DOHH2 (cell line): ENCODE results near the gene YPEL1.

Experiments used
- H3F3A ChIP-seq: fragments of 200-600 bp; sonication (generic), shearing (Covaris generic); 2 replicates; pipeline ENCODE4 v1.6.0; 2016; ENCODE audit warnings: antibody characterized with exemption, mild to moderate bottlenecking; ENCODE audit not compliant: control insufficient read depth, insufficient read depth
- H3K27ac ChIP-seq: fragments of 200-600 bp; sonication (generic); 2 replicates; pipeline ENCODE4 v1.5.1; 2014; ENCODE audit warnings: low read depth, mild to moderate bottlenecking, low read length, moderate library complexity
- H3K27me3 ChIP-seq: fragments of 200-600 bp; sonication (generic); 2 replicates; pipeline ENCODE4 v1.6.1; 2014; ENCODE audit warnings: mild to moderate bottlenecking, low read length, mixed read lengths; ENCODE audit not compliant: control insufficient read depth
- H3K36me3 ChIP-seq: fragments of 200-600 bp; sonication (generic); 2 replicates; pipeline ENCODE4 v1.6.1; 2014; ENCODE audit warnings: mild to moderate bottlenecking, low read length, moderate library complexity, mixed read lengths; ENCODE audit not compliant: control insufficient read depth
- H3K4me1 ChIP-seq: fragments of 200-600 bp; sonication (generic); 2 replicates; pipeline ENCODE4 v1.6.1; 2014; ENCODE audit warnings: mild to moderate bottlenecking, low read length, mixed read lengths; ENCODE audit not compliant: control insufficient read depth
- H3K4me2 ChIP-seq: fragments of 200-600 bp; sonication (generic); 2 replicates; pipeline ENCODE4 v1.6.0; 2014; ENCODE audit warnings: mild to moderate bottlenecking, low read length, moderate library complexity
- H3K4me3 ChIP-seq: fragments of 200-600 bp; sonication (generic); 2 replicates; pipeline ENCODE4 v1.5.1; 2014; ENCODE audit warnings: mild to moderate bottlenecking, low read length, mixed read lengths
- H3K79me2 ChIP-seq: fragments of 200-600 bp; sonication (generic); 2 replicates; pipeline ENCODE4 v1.6.1; 2014; ENCODE audit warnings: mild to moderate bottlenecking, low read length, mixed read lengths; ENCODE audit not compliant: control insufficient read depth
- H3K9me2 ChIP-seq: fragments of 200-600 bp; sonication (generic); replicated peaks from 2 replicates; pipeline ENCODE4 v1.6.1; 2014; ENCODE audit warnings: mild to moderate bottlenecking, low read length, mixed read lengths; ENCODE audit not compliant: control insufficient read depth
- H3K9me3 ChIP-seq: fragments of 200-600 bp; sonication (generic); 2 replicates; pipeline ENCODE4 v1.6.1; 2014; ENCODE audit warnings: antibody characterized with exemption, low read length, mixed read lengths; ENCODE audit not compliant: control insufficient read depth, insufficient read depth
- H4K20me1 ChIP-seq: fragments of 200-600 bp; sonication (generic); 2 replicates; pipeline ENCODE4 v1.6.0; 2014; ENCODE audit warnings: low read depth, mild to moderate bottlenecking, antibody characterized with exemption, low read length, moderate library complexity; ENCODE audit not compliant: control insufficient read depth, insufficient read depth
- EZH2phosphoT487 ChIP-seq: fragments of 200-600 bp; sonication (generic); IDR thresholded peaks from 2 replicates; pipeline ENCODE4 v1.6.1; 2017; ENCODE audit warnings: borderline replicate concordance, mild to moderate bottlenecking, antibody characterized with exemption, low read length, moderate library complexity, mixed read lengths
- TF ChIP-seq, protein P1 (sequence below): fragments of 200-600 bp; sonication (generic); IDR thresholded peaks from one replicate; pipeline ENCODE4 v1.5.1; 2014; ENCODE audit warnings: antibody characterized with exemption, mild to moderate bottlenecking, low read depth, low read length; ENCODE audit not compliant: poor library complexity, severe bottlenecking

YPEL1 gene

DNA sequence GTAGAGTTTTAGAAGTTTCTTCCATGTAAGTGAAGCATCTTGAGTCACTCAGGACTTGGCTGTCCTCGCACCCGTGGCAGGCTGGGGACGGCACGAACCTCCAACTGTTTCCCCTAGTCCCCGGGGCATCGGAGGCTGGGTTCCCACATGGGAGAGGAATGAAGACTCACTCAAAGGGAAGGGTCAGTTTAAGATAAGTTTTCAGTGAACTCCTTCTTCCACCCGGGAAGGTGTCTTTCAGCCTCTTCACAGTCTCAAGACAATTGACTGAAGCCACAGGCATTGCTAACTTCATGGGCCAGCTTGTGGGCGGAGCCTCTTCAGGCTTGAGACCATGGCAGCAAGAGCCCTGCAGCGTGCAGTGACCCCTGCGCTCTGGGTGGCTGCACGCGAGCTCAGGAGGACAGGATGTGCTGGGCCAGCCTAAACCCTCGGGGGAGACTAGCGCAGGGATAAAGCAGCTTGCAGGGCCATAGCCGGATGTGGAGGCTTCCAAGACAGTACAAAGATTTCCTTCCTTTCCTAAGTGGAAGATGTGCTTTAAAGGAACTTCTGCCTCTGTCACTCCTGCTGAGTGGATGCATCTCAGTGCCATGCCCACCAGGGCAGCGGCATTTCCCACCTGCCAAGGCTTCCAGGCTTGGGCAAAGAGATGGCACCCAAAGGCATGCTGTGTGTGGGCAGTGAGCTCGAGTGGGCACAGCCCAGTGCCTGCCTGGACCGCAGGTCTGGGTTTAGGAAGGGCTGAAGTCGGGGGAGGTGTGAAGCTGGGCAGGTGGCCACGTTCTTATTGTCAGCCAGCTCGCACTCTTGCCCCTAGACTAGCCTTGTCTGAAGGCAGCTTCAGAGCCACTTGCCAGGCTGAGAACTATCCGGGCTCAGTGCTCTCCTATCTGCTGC is 36.9 kb downstream of the YPEL1 start:
- Histone ChIP-seq H3K4me3 (no peak overlapping the region), H3K79me2 (no peaks in the 10 kb centered on the region), H3K27ac (no peak overlapping the region), H3K4me2 (no peak overlapping the region), H3K4me1 (no peaks in the 10 kb centered on the region), H3K27me3 (no peaks in the 10 kb centered on the region), H3F3A (no peaks in the 10 kb centered on the region; the same call in 1 of the 2 replicates), H3K36me3 (peaks cover 46% of the 10 kb centered on the region), H3K9me2 (no peaks in the 10 kb centered on the region), H4K20me1 (no peaks in the 10 kb centered on the region), H3K9me3 (no peaks in the 10 kb centered on the region)
- TF ChIP-seq, protein P1, sequence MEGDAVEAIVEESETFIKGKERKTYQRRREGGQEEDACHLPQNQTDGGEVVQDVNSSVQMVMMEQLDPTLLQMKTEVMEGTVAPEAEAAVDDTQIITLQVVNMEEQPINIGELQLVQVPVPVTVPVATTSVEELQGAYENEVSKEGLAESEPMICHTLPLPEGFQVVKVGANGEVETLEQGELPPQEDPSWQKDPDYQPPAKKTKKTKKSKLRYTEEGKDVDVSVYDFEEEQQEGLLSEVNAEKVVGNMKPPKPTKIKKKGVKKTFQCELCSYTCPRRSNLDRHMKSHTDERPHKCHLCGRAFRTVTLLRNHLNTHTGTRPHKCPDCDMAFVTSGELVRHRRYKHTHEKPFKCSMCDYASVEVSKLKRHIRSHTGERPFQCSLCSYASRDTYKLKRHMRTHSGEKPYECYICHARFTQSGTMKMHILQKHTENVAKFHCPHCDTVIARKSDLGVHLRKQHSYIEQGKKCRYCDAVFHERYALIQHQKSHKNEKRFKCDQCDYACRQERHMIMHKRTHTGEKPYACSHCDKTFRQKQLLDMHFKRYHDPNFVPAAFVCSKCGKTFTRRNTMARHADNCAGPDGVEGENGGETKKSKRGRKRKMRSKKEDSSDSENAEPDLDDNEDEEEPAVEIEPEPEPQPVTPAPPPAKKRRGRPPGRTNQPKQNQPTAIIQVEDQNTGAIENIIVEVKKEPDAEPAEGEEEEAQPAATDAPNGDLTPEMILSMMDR: no peak
- TF ChIP-seq EZH2phosphoT487: no peak

DNA sequence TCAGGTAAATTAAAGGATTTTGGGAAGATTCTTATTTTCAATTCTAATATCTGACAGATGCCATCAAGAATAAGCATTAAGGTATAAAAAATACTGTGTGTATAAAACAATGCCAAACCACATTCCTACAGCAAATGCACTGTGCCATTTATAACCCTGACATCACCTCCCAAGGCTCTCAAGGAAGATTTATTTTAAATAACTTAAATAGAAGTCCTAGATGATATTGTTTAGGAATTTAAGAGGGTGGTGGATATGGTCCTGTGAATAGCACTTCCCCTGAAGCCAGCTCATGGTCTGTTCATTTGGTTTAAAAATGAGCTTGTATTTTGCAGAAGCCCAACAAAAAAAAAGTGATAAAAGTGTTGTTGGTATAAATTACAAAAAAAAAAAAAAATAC is 37.7 kb downstream of the YPEL1 start:
- Histone ChIP-seq H3K27ac (no peak overlapping the region), H3F3A (no peaks in the 10 kb centered on the region; the same call in 1 of the 2 replicates), H3K9me3 (no peaks in the 10 kb centered on the region), H3K9me2 (no peaks in the 10 kb centered on the region), H3K36me3 (peaks cover 51% of the 10 kb centered on the region), H3K4me1 (no peaks in the 10 kb centered on the region), H3K79me2 (no peaks in the 10 kb centered on the region), H3K4me3 (no peak overlapping the region), H3K27me3 (no peaks in the 10 kb centered on the region), H3K4me2 (no peak overlapping the region), H4K20me1 (no peaks in the 10 kb centered on the region)
- no peak for TF ChIP-seq EZH2phosphoT487
- TF ChIP-seq, protein P1: no peak

DNA sequence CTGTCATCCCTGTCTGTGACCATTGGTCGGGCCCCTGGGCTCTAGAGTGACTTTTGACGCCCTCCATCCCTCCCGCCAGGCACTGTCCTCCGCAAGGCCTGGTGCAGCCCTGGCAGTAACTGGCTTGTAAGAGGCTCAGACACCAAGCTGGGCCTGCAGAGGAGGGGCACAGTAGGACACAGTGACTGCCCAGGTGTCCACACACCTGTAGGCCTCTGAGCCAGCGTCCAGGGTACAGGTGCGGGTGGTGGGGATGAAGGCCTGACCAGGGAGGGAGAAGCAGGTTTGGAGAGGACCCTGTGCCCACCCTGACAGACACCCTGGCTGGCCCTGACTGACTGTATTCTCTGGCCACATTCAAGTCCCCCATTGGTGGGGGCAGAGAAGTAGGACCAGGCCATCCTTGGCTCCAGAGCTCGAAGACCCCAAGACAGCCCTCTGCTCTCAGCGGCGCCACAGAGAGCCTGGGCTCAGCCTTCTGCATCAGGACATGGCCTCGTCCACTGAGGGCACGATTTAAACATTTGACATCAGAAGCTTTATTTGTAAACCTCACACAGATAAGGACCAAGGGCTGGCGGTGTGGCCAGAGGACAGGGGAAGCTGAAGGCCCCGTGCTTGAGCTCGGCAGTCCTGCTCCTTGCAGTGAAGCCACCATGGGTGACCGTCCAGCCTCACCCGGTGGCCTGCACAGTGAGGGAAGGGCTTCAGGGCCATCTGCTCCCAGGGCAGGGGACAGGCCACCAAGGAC is 38.4 kb downstream of the YPEL1 start:
- Histone ChIP-seq H3K79me2 (no peaks in the 10 kb centered on the region), H4K20me1 (no peaks in the 10 kb centered on the region), H3K9me2 (no peaks in the 10 kb centered on the region), H3K4me1 (no peaks in the 10 kb centered on the region), H3K36me3 (peaks cover 51% of the 10 kb centered on the region), H3K4me3 (no peak overlapping the region), H3K27me3 (no peaks in the 10 kb centered on the region), H3K9me3 (no peaks in the 10 kb centered on the region), H3K4me2 (no peak overlapping the region), H3F3A (no peaks in the 10 kb centered on the region; the same call in 1 of the 2 replicates), H3K27ac (no peak overlapping the region)
- TF ChIP-seq, protein P1: no peak
- no peak for TF ChIP-seq EZH2phosphoT487
